ENCODE results near the gene LSM10.

LSM10 gene

DNA sequence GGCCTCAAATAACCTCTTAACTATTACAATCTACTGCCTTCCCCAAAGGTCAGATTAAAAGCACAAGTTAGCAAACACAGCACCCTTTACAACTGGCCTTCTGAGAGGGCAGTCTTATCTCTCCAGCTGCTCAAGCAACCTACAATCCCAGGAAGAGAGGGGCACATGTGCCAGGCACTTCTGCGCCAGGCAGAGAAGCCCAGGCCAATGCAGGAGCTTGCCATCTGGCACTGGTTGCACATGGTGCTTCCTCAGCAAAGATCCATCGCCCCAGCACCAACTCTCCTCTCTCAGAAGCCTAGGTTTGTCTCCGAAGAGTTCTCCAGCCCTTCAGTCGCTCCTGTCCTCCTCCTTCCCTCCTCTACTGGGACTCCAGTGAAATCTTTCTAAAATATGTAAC, 14.5 kb downstream of the LSM10 start:
- no peak for DNase-seq (ENCODE audit: low read depth)

DNA sequence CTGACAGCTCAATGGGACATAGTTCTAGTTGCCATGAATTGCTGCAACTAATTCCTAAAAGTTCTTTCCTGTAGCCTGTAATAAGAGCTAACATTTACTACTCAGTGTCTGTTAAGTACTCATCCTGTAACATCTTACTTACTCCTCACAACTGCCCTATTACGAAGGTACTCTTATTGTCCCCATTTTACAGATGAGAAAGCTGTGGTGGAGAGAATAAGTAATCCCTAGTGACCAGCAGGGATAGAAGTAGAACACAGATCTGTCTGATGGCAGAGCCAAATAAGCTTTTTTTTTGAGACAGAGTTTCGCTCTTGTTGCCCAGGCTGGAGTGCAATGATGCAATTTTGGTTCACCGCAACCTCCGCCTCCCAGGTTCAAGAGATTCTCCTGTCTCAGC, 15.0 kb downstream of the LSM10 start:
- DNase-seq (ENCODE audit: low read depth), result no peak

DNA sequence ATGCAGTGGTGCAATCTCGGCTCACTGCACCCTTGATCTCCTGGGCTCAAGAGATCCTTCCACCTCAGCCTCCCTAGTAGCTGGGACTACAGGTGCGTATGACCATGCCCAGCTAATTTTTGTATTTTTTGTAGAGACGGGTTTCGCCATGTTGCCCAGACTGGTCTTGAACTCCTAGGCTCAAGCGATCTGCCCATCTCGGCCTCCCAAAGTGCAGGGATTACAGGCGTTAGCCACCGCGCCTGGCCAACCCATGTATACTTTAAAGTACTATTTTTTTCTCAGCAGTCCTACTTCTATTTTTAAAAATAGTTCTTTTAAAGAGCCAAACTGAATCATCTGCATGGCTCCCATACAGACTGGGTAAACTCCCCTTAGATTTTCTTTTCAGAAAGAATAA, 15.5 kb downstream of the LSM10 start:
- DNase-seq (ENCODE audit: low read depth), result no peak

DNA sequence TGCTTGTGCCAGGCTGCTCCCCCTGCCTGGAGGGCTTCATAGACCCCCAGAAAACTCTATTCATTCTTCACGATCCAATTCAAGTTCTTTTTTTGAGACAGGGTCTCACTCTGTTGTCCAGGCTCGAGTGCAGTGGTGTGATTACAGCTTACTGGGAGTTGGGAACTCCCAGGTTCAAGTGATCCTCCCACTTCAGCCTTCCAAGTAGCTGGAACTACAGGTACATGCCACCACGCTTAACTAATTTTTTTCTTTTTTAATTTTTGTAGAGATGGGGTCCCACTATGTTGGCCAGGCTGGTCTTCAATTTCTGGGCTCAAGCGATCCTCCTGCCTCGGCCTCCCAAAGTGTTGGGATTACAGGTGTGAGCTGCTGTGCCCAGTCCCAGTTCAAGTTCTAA, 16.3 kb downstream of the LSM10 start:
- DNase-seq (ENCODE audit: low read depth), result no peak

DNA sequence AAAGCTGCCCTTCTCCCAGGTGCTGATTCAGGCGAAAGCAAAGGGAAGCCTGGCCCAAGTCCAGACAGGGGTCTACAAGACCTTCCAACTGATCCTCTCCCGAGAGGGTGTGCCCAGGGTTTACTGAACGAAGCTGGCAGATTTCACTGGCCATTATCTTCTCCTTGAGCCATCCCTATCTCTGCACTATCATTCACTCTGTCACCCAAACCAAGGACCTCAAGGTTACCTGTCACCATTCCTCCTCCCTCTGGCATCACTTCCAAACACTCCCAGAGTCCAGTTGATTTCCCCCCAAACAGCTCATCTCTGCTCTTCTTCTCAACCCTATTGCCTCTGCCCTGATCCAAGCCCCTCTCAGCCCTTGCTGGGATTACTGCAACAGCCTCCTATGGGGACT, 16.9 kb downstream of the LSM10 start:
- no peak for DNase-seq (ENCODE audit: low read depth)

DNA sequence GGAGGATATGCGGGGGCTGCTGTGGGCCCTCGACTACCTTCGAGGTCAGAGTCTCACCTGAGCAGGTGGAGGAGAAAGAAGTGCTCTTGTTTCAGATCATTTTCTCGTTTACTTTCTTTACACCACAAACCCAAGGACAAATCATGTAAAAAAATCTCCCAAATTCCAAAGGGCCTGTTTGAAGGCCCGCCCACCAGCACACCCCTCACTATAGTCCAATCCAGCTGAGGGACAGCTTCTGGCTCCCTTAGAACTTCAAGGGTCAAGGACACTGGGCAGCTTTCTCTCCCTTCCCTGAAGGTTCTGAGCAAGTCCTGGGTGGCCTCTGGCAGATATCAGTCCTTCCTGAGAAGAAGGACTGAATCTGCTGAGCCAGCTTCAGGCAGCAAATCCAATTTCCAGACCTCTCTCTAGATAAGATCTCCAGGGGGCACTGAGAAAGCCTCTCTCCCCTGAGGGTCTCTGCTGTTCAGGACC, 17.5 kb downstream of the LSM10 start:
- DNase-seq (ENCODE audit: low read depth), result no peak

DNA sequence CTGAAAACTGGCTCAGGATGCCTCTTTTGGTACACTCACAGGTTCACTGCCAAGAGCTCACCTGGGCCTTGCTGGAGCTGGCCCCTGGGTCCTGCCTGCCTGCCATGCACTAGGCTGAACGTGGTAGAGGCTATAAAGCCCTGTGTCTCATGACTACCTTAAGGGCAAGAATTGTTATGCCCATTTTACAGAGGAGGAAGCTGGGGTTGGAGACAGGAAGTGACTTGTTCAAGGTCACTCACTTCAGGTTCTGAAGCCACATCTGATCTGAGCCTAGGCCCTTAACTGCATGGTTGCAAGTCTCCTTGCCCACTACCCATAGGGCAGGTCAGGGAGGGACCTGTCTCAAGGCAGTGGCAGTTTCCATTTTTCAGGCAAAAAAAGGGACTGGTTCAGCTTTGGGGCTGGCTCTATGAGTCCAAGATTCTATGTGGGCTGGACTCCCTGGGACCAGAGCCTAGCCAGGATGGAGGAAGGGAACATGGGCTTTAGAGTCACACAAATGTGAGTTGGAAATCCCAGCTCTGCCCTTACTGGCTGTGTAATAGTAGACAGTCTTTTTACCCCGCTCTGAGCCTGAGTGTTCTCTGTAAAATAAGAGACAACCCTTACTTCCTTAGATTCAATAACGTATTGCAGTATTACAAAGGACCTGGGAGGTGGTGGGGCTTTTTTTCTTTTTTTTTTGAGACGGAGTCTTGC, 19.8 kb downstream of the LSM10 start:
- DNase-seq (ENCODE audit: low read depth), result no peak

DNA sequence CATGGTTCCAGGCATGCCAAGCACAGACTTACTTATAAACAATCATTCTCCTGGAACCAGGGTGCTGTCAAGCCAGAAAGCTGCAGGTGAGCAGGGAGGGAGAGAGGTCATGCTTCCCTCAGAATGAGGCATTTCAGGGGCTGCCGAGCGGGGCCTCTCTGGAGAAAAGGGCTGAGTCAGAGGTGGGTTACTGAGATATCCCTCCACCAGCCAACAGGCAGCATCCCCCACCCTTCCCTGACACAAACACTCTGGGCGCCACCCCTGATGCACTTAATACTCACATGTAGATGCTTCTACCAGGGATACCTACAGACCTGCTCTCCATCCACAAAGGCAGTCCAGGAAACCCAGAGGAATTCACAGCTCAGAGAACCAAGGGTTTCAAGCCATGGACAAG, 25.1 kb downstream of the LSM10 start:
- DNase-seq (ENCODE audit: low read depth), result no peak

DNA sequence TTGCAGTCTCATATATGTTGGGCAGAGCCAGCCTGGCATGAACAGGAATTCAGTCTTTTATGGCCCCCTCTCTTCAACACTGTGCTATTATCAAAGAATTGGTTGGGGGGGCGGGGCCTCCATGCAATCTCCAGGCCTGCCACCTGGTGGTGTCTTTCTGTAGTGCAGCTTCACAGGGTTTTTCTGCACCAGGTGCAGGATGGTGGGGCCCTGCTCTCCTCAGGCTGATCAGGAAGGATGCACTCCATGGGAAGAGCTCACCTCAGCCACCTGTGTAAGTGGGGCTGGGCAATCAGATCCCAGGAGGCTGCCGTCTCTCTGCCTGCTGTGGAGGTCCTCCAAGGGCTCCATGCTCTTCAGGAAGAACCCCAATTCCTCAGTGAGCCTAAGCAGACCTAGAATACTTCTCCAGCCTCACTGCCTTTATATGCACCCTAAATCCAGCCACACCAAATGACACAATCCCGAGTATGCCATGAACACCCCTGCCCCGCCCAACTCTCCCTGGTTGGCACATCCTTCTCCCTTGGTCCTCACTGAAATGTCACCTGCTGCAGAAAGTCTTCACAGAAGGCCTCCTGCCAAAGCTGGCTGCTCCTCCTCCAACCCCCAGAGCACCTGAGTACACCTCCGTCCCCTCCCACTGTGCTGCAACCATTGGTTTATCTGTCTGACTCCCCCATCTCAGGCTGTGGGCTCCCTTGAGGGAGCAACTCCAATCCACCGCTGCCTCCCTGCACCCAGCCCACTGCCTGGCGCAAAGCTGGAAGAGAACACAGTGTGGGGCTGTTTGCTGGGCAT, 28.4 kb downstream of the LSM10 start:
- DNase-seq (ENCODE audit: low read depth), result peak; percentile 51

DNA sequence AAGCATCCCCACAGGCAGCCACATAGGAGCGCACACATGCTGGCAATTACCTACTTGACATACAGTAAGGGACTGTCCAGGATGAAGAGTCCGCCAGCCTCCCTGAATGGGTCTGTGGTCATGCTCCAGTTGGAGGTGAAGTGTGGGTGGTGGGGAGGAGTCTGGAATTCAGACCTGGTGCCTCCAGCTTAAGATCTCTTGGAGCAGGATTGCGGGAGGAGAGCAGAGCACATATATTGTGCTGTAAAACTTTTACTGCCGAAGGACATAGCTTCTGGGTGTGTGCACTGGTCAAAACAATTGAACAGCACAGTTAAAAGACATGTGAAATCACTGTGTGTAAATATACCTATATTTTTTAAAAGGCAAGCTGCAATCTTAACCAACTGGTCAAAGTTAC, 29.9 kb downstream of the LSM10 start:
- no peak for DNase-seq (ENCODE audit: low read depth)

DNA sequence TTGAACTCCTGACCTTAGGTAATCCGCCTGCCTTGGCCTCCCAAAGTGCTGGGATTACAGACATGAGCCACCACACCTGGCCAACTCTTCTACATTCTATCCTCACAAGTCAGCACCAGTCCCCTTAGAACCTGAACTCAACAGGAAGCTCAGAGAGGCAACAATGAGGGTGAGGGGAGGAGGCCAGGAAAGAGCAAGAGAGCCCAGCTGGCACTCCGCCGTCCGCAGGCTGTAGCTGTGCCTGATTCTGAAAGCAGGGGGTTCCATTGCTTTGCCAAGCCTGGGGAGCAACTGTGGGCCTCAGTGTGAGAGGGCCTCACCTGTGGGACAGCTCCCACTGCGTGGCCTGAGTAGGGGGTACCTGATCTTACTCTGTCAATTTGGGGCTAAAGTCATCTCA, 30.6 kb downstream of the LSM10 start:
- DNase-seq (ENCODE audit: low read depth), result no peak

DNA sequence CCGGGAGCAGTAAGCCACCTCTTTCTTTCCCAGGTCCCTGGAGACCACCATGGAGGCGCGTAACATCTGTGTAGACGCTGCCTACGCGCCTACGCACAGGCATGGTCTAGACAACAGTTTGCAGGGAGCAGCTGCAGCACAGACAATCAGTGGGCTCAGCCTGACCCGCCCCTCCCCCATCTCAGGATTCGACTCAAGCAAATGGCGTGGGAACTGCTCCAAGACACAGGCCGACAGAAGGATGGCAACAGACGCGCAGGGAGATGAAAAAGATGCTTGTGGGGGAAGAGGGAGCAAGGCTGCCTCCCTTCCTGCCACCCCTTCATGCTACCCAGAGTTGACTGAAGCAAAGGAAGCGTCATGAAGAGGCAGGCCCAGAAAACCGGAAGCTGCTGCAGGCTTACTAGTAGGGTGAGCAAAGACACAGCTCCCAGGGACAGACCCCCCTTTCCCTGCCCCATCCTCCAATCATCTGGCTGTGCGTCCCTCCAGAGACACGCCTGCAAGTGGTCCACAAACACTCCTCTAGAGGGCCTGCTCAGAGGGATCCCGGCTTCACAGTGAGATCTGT, 31.5 kb downstream of the LSM10 start:
- DNase-seq (ENCODE audit: low read depth), result peak; percentile 48

DNA sequence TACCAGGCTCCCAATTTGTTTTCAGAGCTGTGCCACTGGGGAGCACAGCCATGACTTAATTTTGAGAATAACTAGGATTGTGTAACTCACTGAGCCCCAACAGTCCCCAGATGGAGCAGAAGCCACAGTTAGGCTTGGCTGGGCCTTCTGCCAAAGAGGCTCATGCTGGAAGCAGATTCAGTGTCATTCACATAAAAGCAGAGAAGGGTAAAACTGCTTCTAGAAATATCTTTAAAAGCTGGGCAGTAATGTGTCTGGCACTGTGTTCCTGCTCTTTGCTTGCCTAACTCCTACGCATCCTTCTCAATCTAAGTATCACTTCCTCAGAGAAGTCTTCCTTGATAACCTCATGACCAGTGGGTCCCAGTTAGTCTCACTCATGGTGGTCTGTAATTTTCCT, 32.3 kb downstream of the LSM10 start:
- peak; percentile 83 for DNase-seq (ENCODE audit: low read depth)

DNA sequence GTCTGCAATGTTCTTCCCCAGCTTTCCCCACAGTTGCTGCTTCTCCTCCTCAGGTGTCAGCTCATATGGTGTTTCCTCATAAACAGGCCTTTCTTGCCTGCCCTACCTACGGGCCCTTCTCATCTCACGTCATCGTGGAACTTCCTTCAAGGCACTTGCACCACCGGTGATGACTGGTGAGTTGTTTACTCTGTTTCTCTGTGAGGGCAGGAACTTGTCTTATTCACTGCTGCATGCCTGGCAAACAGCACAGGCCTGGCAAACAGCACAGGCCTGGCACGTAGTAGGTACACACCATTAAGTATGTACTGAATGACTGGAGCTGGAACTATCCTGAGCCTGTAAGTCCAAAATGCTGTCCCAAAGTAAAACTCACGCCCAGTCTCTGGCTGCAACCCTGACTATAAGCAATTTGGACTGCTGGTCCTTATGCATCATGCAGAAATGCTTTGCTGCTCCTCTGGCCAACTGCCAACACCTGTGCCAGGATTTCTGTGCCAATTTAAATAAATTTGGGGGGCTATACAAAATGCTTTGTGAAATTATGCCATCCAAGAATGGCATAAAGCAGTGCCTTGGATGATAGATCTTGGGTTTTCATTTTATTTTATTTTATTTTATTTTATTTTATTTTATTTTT, 37.7 kb downstream of the LSM10 start:
- peak; percentile 56 for DNase-seq (ENCODE audit: low read depth)

DNA sequence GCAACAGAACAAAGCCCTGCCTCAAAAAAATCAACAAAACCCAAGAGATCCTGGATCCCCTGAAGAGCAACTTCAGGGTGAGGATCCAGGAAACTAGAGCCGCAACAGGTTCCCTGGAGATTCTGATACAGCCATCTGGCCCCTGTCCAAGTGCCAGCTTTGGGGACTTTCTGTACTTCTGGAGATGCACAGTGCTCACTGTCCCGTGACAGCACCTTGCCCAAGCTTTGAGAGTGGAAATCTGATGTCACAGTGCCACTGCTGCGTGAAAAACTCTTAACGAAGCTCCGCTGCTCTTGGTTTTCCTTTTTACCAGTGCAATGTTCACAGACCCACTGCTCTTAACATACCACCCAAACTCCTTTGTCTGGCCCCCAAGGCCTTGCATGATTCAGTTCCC, 38.3 kb downstream of the LSM10 start:
- DNase-seq (ENCODE audit: low read depth), result no peak

DNA sequence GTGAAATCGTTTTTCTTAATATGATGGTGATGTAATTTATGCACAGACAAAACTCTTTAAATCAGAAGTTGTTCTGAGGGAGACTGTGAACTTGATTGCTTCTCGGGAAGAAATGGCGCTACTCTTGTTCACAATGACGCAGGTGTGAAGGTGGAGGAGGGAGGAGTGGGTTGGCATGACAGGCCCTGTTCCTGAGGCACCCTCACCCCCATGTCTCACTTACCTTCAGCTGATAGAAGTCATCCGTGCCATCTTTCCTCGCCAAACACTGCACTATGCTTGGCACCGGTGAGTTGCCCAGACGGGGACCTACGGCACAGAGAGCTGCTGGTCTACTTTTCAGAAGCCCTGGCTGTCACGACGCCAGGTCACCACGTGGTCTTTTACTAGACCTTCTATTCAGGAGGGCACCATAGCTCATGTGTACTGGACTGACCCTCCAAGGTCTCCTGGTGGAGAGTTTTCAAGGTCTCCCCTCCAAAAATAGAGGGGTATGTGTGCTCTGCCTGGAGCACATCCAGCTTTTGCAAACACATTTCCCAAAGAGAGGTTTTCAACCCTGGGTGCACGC, 39.1 kb downstream of the LSM10 start:
- no peak for DNase-seq (ENCODE audit: low read depth)

DNA sequence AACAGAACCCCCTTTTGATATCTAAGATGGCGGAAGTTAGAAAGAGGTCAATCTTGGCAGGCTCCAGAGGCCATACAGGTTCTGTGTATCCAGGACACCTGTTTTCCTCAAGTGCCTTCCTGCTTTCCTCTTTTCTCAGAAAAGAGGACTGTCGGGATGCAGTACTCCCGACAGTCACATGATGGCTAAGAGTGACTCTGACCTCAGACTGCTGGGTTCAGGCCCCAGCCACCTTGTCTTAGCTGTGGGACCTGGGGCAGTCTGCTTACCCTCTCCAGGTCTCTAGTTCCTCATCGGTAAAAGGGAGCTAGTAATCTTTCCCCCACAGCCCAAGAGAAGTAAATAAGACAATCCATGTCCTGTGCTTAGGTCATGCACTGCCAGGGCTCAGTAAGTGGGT, 41.9 kb downstream of the LSM10 start:
- DNase-seq (ENCODE audit: low read depth), result no peak

DNA sequence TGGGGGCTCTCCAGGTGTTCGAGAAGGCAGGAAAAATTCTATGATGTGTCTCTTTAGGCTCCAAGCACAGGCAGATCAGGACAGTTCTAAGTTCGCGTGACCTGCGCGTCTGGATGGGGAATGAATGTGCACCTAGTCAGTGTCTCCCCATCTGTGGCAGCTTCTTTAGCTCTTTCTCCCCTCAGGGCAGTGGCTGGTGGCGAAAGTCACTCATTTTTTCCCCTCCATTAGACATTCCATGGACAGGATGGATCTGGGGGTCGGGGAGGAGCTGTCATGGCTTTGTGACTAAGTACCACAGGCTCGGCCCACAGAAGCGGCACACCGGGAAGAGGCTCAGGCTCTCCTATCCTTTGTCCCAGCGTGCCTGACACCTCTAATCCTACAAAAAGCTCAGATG, 43.2 kb downstream of the LSM10 start:
- DNase-seq (ENCODE audit: low read depth), result no peak

DNA sequence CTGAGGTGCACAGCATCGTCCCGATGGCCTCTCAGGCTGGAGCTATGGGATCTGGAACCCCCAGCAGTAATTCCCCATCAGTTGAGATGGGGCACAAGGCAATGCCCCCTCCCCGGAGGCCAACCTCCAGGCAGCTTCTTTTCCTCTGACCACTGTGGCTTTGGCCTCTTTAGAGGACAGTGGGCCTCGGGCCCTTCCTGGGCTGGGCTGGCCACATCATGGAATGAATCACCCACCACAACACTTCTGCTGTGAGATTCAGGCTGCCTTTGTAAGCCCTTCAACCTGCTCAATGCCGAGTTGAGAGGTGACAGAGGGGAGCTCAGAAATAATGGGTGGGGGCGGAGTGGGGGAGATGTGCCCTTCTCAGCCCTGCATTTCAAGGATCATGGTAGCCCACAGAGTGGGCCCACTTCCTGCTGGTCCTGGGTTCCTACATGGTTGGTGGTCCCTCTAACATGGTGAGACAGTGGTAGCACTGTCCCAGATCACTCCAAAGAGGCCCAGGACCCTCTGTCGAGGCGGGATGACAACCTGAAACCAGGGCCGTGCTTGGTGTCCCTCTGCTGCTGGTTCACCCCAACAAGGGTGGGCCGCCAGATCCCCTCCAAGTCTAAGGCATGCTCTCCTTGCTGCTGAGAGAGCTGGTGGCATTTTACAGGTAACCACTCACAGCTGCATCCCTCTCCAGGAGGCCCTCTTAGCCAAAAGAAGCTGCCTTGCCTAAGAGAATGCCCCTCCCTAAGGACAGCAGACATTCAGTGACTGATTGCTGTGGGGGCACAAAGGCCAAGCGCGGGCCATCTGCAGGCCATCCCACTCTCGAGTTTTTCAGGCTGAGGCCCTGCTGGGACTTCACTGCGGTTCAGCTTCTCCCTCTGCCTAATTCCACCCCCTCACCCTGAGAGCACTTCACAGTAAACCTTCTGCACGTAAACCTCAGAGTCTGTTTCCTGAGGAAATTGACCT, 44.5 kb downstream of the LSM10 start:
- peak; percentile 79 for DNase-seq (ENCODE audit: low read depth)

DNA sequence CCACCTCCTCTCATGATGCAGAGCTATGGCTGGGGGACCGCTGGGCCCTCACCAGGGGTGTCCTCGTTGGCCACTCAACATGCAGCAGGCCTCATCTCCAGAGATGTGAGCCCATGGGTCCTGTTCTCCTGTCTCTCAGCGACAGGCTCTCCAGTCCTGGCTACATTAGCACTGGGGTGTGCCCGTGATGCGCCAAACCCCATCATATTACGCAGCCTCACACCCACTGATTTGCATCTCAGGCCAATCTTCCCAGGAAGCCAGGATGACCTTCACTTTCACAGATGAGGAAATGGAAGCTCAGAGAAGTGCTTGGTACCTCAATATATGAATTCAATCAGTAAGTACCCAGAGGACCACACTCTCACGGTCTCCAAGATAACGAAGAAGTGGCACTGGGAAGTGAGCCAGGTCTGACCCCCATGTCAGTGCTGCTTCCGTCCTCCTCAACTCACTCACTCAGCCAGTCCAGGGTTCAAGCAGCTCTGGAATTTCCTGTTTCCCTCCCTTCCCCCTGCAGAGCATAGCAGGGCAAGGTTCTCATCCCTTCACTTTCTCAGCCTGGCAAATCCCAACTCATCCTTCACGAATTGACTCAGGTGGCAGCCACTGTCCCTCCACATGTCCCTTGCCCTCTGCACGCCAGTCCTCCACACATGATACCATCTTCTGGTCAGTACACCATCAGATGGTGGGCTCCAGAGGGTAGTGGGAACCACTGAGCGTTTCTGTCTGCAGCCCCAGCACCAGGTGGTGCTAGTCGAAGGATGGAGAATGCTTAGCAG, 45.4 kb downstream of the LSM10 start:
- DNase-seq (ENCODE audit: low read depth), result peak; percentile 28
